K562 (cell line): Measurements from ENCODE around the gene SLC2A6.
"Not testable (repeated sequence)": the region's sequence is repeated elsewhere in the genome, so short reads cannot be mapped to it uniquely, and the experiment has no call there.

Source experiments
- MAFG ChIP-seq: fragments of 450-650 bp; conservative IDR thresholded peaks from 2 replicates; pipeline ENCODE4 v1.6.1; 2016; ENCODE audit warnings: missing genetic modification characterization, missing compliant biosample characterization
- POLR2A ChIP-seq: fragments of 450-650 bp; conservative IDR thresholded peaks from 2 replicates; pipeline ENCODE4 v1.6.1; 2016
- SMAD2 ChIP-seq: fragments of 150-350 bp; IDR thresholded peaks from 2 replicates; pipeline ENCODE4 v1.6.1; 2014; ENCODE audit warnings: low read depth, mild to moderate bottlenecking, low read length
- USF2 ChIP-seq: sonication (generic); formaldehyde crosslinking; IDR thresholded peaks from 2 replicates; pipeline ENCODE4 v1.5.0; 2020; ENCODE audit warnings: missing genetic modification reagents
- ZNF134 ChIP-seq: fragments of 250-450 bp; sonication (Bioruptor Pico); conservative IDR thresholded peaks from 2 replicates; pipeline ENCODE4 v1.4.0; 2020
- ZNF780A ChIP-seq: fragments of 250-450 bp; sonication (Bioruptor Pico); IDR thresholded peaks from 2 replicates; pipeline ENCODE4 v1.5.0; 2021; ENCODE audit warnings: mild to moderate bottlenecking
- TF ChIP-seq, protein P1 (sequence below), 2 experiments: fragments of 450-650 bp in 1 of 2; sonication (generic) in 1 of 2; formaldehyde crosslinking in 1 of 2; IDR thresholded peaks; 2 replicates each; pipeline versions ENCODE4 v1.7.1 to v1.9.0; 2016 to 2022; ENCODE audit warnings: inconsistent platforms in 1 of 2, mild to moderate bottlenecking in 1 of 2, missing genetic modification reagents in 1 of 2

- not testable (repeated sequence) for TF ChIP-seq MAFG (tag); SMAD2; ZNF134; POLR2A; USF2 (CRISPR knock-in tag); ZNF780A (CRISPR knock-in tag)
- TF ChIP-seq, protein P1, sequence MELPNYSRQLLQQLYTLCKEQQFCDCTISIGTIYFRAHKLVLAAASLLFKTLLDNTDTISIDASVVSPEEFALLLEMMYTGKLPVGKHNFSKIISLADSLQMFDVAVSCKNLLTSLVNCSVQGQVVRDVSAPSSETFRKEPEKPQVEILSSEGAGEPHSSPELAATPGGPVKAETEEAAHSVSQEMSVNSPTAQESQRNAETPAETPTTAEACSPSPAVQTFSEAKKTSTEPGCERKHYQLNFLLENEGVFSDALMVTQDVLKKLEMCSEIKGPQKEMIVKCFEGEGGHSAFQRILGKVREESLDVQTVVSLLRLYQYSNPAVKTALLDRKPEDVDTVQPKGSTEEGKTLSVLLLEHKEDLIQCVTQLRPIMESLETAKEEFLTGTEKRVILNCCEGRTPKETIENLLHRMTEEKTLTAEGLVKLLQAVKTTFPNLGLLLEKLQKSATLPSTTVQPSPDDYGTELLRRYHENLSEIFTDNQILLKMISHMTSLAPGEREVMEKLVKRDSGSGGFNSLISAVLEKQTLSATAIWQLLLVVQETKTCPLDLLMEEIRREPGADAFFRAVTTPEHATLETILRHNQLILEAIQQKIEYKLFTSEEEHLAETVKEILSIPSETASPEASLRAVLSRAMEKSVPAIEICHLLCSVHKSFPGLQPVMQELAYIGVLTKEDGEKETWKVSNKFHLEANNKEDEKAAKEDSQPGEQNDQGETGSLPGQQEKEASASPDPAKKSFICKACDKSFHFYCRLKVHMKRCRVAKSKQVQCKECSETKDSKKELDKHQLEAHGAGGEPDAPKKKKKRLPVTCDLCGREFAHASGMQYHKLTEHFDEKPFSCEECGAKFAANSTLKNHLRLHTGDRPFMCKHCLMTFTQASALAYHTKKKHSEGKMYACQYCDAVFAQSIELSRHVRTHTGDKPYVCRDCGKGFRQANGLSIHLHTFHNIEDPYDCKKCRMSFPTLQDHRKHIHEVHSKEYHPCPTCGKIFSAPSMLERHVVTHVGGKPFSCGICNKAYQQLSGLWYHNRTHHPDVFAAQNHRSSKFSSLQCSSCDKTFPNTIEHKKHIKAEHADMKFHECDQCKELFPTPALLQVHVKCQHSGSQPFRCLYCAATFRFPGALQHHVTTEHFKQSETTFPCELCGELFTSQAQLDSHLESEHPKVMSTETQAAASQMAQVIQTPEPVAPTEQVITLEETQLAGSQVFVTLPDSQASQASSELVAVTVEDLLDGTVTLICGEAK (IDR thresholded peaks at IDR 0.05): not testable (repeated sequence)
- TF ChIP-seq, protein P1 (CRISPR knock-in tag; IDR thresholded peaks at IDR 0.05): not testable (repeated sequence)
Observed at GRCh38 chr9:133451865-133452264, 27.0 kb downstream of the SLC2A6 start.
